ENCODE data around the gene ZKSCAN4.

DNA sequence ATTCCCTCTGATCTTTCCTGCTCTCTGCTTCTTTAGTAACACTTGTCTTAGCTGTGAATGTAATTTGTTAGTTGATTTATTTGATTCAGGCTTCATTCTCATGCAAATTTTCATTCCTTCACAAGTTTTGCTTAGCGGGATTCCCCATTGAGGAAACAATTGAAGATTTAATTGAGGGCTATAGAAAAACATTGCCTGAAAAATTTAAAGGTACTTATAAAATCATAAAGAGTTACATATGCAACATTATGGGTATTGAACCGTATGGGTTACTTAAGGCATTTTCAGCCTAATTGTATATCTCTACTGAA is 38.9 kb downstream of the ZKSCAN4 start:
- no peak for TF ChIP-seq POLR2A (IDR thresholded peaks at IDR 0.05)
- TF ChIP-seq, protein P1, sequence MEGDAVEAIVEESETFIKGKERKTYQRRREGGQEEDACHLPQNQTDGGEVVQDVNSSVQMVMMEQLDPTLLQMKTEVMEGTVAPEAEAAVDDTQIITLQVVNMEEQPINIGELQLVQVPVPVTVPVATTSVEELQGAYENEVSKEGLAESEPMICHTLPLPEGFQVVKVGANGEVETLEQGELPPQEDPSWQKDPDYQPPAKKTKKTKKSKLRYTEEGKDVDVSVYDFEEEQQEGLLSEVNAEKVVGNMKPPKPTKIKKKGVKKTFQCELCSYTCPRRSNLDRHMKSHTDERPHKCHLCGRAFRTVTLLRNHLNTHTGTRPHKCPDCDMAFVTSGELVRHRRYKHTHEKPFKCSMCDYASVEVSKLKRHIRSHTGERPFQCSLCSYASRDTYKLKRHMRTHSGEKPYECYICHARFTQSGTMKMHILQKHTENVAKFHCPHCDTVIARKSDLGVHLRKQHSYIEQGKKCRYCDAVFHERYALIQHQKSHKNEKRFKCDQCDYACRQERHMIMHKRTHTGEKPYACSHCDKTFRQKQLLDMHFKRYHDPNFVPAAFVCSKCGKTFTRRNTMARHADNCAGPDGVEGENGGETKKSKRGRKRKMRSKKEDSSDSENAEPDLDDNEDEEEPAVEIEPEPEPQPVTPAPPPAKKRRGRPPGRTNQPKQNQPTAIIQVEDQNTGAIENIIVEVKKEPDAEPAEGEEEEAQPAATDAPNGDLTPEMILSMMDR (IDR thresholded peaks at IDR 0.05) = no peak
